RWPE2 (cell line): ENCODE measurements around the gene CHTF18.
A peak's percentile ranks its signal among the peaks of the same experiment; 100 is the strongest.
"Not testable (repeated sequence)": the region's sequence is repeated elsewhere in the genome, so short reads cannot be mapped to it uniquely, and the experiment has no call there.

Experiments
- ATAC-seq: fragments of 200-7000 bp; cut with Tn5 transposase; 3 replicates; pipeline ENCODE4 v1.9.1; 2021; ENCODE audit warnings: low read depth
- DNase-seq: peaks from one replicate; pipeline ENCODE4 v3.0.0-alpha.2; 2020; ENCODE audit warnings: low spot score
- H3K27ac ChIP-seq: fragments of 450-650 bp; 2 replicates; pipeline ENCODE4 v1.5.1; 2017; ENCODE audit warnings: mild to moderate bottlenecking; ENCODE audit not compliant: poor library complexity, severe bottlenecking
- H3K27me3 ChIP-seq: fragments of 250-450 bp; sonication (Bioruptor Pico); 2 replicates; pipeline ENCODE4 v1.5.1; 2021; ENCODE audit warnings: mild to moderate bottlenecking, moderate library complexity; ENCODE audit not compliant: insufficient read depth, poor library complexity, severe bottlenecking
- H3K36me3 ChIP-seq: fragments of 250-450 bp; sonication (Bioruptor Pico); 2 replicates; pipeline ENCODE4 v1.5.1; 2020; ENCODE audit warnings: low read depth, mild to moderate bottlenecking, moderate library complexity
- H3K4me1 ChIP-seq: fragments of 250-450 bp; sonication (Bioruptor Pico); 2 replicates; pipeline ENCODE4 v1.5.1; 2021; ENCODE audit warnings: mild to moderate bottlenecking, moderate library complexity; ENCODE audit not compliant: insufficient read depth, poor library complexity, severe bottlenecking
- H3K4me3 ChIP-seq: fragments of 250-450 bp; sonication (Bioruptor Pico); 2 replicates; pipeline ENCODE4 v1.5.1; 2021; ENCODE audit warnings: mild to moderate bottlenecking, moderate library complexity; ENCODE audit not compliant: severe bottlenecking
- H3K9me3 ChIP-seq: fragments of 250-450 bp; sonication (Bioruptor Pico); 2 replicates; pipeline ENCODE4 v1.5.1; 2021; ENCODE audit warnings: mild to moderate bottlenecking, moderate library complexity; ENCODE audit not compliant: severe bottlenecking
- CTCF ChIP-seq: fragments of 450-650 bp; IDR thresholded peaks from one replicate; pipeline ENCODE4 v1.5.1; 2017; ENCODE audit warnings: mild to moderate bottlenecking, moderate library complexity; ENCODE audit not compliant: poor library complexity, severe bottlenecking

CHTF18 gene

GRCh38 chr16:741986-742629 is 46.3 kb upstream of the CHTF18 start:
- no peak for DNase-seq
- no peak for ATAC-seq
- TF ChIP-seq CTCF, result no peak
- Histone ChIP-seq H3K4me3 (no peak overlapping the region), H3K4me1 (no peaks in the 10 kb centered on the region), H3K9me3 (no peaks in the 10 kb centered on the region), H3K36me3 (peaks cover 11% of the 10 kb centered on the region; the same call in 1 of the 2 replicates), H3K27me3 (no peaks in the 10 kb centered on the region), H3K27ac (no peak overlapping the region)

- H3K4me3 ChIP-seq, H3K4me1 ChIP-seq, H3K36me3 ChIP-seq, H3K27me3 ChIP-seq, DNase-seq, ATAC-seq, H3K27ac ChIP-seq, H3K9me3 ChIP-seq: not testable (repeated sequence)
These were observed 45.5 kb upstream of the CHTF18 start for GRCh38 chr16:742894-743293.

DNA sequence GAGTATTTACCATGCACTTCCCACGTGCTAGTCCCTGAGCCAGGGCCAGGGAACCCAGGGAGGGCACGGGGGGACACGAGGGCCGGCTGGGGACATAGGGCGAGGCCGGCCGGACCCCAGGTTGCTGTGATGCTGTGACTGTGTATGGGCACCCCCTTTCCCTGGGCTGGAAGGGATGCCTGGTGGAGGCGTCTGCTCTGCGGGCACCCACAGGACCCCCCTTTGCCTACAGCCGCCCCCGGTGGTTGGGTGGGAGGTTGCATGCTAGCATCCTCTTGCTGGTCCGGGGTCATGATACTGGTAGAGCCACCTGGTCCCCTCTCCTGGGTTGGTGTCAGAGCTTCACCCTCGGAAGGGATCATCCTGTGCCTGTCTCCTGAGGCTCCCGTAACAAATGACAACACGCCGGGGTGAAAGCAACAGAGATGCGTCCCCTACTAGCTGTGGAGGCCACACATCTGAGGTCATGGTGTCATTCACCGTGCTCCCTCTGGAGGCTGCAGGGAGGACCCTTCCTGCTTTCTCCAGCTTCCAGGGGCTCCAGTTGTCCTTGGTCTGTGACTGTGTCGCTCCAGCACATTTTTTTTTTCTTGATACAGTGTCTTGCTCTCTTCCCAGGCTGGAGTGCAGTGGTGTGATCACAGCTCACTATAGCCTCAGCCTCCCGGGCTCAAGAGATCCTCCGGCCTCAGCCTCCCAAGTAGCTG is 44.5 kb upstream of the CHTF18 start:
- peaks cover 3% of the 10 kb centered on the region for H3K4me1 ChIP-seq
- no peak for TF ChIP-seq CTCF
- no peak overlapping the region for H3K27ac ChIP-seq
- H3K4me3 ChIP-seq, result no peak overlapping the region
- H3K9me3 ChIP-seq, result no peaks in the 10 kb centered on the region
- DNase-seq (no peak), ATAC-seq (no peak)
- no peaks in the 10 kb centered on the region for H3K27me3 ChIP-seq
- H3K36me3 ChIP-seq, result peaks cover 4% of the 10 kb centered on the region; the same call in 1 of the 2 replicates

DNA sequence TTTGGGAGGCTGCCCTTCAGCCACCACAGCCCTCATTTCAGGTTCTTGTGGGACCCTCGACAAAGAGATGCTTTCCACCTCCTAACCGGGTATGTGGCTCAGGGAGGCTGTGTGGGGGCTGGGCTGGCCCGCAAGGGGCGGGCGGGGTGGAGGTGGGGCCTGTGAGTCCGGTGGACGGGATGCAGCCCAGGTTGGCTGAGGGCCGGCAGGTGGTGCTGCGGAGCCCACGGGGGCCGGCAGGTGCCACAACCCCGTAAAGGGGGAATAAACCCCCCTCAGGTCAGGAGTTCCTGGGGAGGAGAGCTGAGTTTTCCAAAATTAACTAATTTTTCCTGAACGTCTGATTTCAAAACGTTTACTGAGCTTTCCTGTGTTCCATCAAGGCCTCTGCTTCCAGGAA is 42.7 kb upstream of the CHTF18 start:
- no peaks in the 10 kb centered on the region for H3K27me3 ChIP-seq
- H3K36me3 ChIP-seq, result no peaks in the 10 kb centered on the region
- ATAC-seq (peak; percentile 50; the same call in 2 of the 3 replicates), DNase-seq (no peak)
- H3K27ac ChIP-seq, result no peak overlapping the region
- peak; percentile 58 for TF ChIP-seq CTCF
- H3K4me3 ChIP-seq, result no peak overlapping the region
- peaks cover 3% of the 10 kb centered on the region for H3K4me1 ChIP-seq
- H3K9me3 ChIP-seq, result no peaks in the 10 kb centered on the region

DNA sequence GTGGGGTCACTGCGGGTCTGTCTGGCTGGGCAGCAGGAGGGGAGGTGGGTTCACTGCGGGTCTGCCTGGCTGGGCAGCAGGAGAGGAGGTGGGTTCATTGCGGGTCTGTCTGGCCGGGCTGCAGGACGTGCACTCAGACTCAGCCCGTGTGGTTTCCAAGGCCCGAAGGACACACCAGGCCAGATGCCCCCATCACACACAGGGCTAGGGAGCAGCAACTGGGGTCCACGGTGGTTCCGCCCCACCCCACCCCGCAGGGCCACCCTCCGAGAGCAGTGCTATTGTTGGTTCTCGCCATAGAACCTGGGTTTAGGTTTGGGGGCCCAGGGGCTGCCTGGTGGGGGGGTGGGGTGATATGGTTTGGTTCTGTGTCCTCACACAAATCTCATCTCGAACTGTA is 41.8 kb upstream of the CHTF18 start:
- Histone ChIP-seq H3K27me3 (no peaks in the 10 kb centered on the region), H3K9me3 (no peaks in the 10 kb centered on the region)
- no peak for TF ChIP-seq CTCF

More for the DNA sequence above, 41.8 kb upstream of the CHTF18 start:
- H3K36me3 ChIP-seq, result no peaks in the 10 kb centered on the region
- no peak overlapping the region for H3K27ac ChIP-seq
- DNase-seq, result no peak
- peaks cover 3% of the 10 kb centered on the region for H3K4me1 ChIP-seq
- H3K4me3 ChIP-seq, result no peak overlapping the region
- no peak for ATAC-seq
